ENCODE measurements around the gene EXOSC2. TPM values are rescaled to one million over a fixed set of nuclear protein-coding genes. Genes with fewer than 3 reads are reported as not detected.

Gene EXOSC2
- total RNA-seq, 1 experiment from 2014 or later = 41.0 TPM

GRCh38 chr9:130669965-130670364 is 23.6 kb upstream of the EXOSC2 start:
- Histone ChIP-seq H3K27me3 (ENCODE audit: control insufficient read depth, insufficient read depth, low read length) (peaks cover 2% of the 10 kb centered on the region; the same call in 1 of the 2 replicates), H3K27ac (ENCODE audit: low read length) (no peak overlapping the region), H3K4me3 (ENCODE audit: low read depth in 2 of 2, low read length in 2 of 2) (no peak overlapping the region), H3K4me1 (ENCODE audit: control insufficient read depth, insufficient read depth, low read length) (no peaks in the 10 kb centered on the region), H3K36me3 (ENCODE audit: control insufficient read depth, insufficient read depth, low read length) (no peaks in the 10 kb centered on the region), H3K9me3 (ENCODE audit: control insufficient read depth, insufficient read depth, low read depth, low read length) (no peaks in the 10 kb centered on the region)
- ATAC-seq (no peak), DNase-seq (ENCODE audit: low read depth, low spot score) (no peak)
- ChIA-PET POLR2A (no interaction called here), CTCF (no interaction called here)
- intact Hi-C loops (cut with micrococcal nuclease; ENCODE audit: unreplicated experiment) (no loop called here), in situ Hi-C loops (cut with HindIII; ENCODE audit: low pct_unique_long_range_greater_than_20kb, low sequenced_read_pairs) (no loop called here)
- no peak for TF ChIP-seq REST (IDR thresholded peaks at IDR 0.05; ENCODE audit: insufficient read depth in 1 of 2, low read depth in 2 of 2, low read length in 1 of 2)
- TF ChIP-seq CTCF (IDR thresholded peaks at IDR 0.05) = no peak
- TF ChIP-seq TCF7L2 (IDR thresholded peaks at IDR 0.05; ENCODE audit: low read depth, low read length) = no peak
- TF ChIP-seq SIN3A (IDR thresholded peaks at IDR 0.05; ENCODE audit: borderline replicate concordance, insufficient read depth, low read depth, low read length) = no peak
- TF ChIP-seq POLR2AphosphoS5 (IDR thresholded peaks at IDR 0.05; ENCODE audit: low read depth, low read length) = no peak
- BruUV-seq (replicated peaks) = no TSS peak

DNA sequence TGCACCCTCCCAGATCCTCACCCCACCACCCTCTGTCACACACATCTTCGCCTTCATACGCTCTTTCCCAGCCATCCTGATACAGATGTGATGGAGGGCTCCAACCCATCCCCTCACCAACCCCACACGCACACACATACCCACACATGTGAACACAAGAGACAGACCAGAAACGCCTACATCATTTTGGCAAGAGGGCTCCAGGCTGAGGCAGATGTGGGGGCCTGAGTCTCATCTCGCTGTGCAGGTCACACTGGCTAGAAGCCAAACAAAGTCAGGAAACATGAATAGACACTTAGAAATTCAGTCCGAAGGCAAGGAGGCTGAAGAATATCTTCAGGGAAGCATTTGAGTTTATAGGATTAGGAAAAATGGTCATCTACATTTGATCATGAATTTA is 22.9 kb upstream of the EXOSC2 start:
- Histone ChIP-seq H3K27ac (ENCODE audit: low read length) (no peak overlapping the region), H3K9me3 (ENCODE audit: control insufficient read depth, insufficient read depth, low read depth, low read length) (no peaks in the 10 kb centered on the region), H3K27me3 (ENCODE audit: control insufficient read depth, insufficient read depth, low read length) (no peaks in the 10 kb centered on the region), H3K4me3 (ENCODE audit: low read depth in 2 of 2, low read length in 2 of 2) (no peak overlapping the region), H3K36me3 (ENCODE audit: control insufficient read depth, insufficient read depth, low read length) (no peaks in the 10 kb centered on the region), H3K4me1 (ENCODE audit: control insufficient read depth, insufficient read depth, low read length) (no peaks in the 10 kb centered on the region)
- intact Hi-C loops (cut with micrococcal nuclease; ENCODE audit: unreplicated experiment) (no loop called here), in situ Hi-C loops (cut with HindIII; ENCODE audit: low pct_unique_long_range_greater_than_20kb, low sequenced_read_pairs) (no loop called here)
- ChIA-PET CTCF (no interaction called here), POLR2A (no interaction called here)
- BruUV-seq (replicated peaks) = no TSS peak
- DNase-seq (ENCODE audit: low read depth, low spot score) (no peak), ATAC-seq (no peak)
- TF ChIP-seq SIN3A (IDR thresholded peaks at IDR 0.05; ENCODE audit: borderline replicate concordance, insufficient read depth, low read depth, low read length) (no peak), CTCF (IDR thresholded peaks at IDR 0.05) (no peak), TCF7L2 (IDR thresholded peaks at IDR 0.05; ENCODE audit: low read depth, low read length) (no peak), REST (IDR thresholded peaks at IDR 0.05; ENCODE audit: insufficient read depth in 1 of 2, low read depth in 2 of 2, low read length in 1 of 2) (no peak), POLR2AphosphoS5 (IDR thresholded peaks at IDR 0.05; ENCODE audit: low read depth, low read length) (no peak)
